HepG2 (cell line): Measurements from ENCODE around the gene MRPL57. TPM values are rescaled to one million over a fixed set of nuclear protein-coding genes. Genes with fewer than 3 reads are reported as not detected.

ENCODE experiments used
- CAMTA2 ChIP-seq: sonication (generic); formaldehyde crosslinking; IDR thresholded peaks from 2 replicates; pipeline ENCODE4 v1.4.0; 2020; ENCODE audit warnings: mild to moderate bottlenecking, missing genetic modification reagents, borderline replicate concordance
- CC2D1A ChIP-seq: sonication (generic); formaldehyde crosslinking; IDR thresholded peaks from 2 replicates; pipeline ENCODE4 v1.8.1; 2023; ENCODE audit warnings: mild to moderate bottlenecking, missing genetic modification reagents
- CCAR2 ChIP-seq: fragments of 200-400 bp; formaldehyde crosslinking; optimal IDR thresholded peaks from 2 replicates; pipeline ENCODE3; 2018; ENCODE audit warnings: low read depth, mild to moderate bottlenecking, low read length, moderate library complexity
- FOXK2 ChIP-seq: fragments of 450-650 bp; IDR thresholded peaks from 2 replicates; pipeline ENCODE4 v1.6.1; 2016
- GATAD1 ChIP-seq: IDR thresholded peaks from 2 replicates; pipeline ENCODE4 v1.6.1; 2016; ENCODE audit warnings: missing genetic modification reagents, missing compliant biosample characterization
- HINFP ChIP-seq: sonication (generic); formaldehyde crosslinking; IDR thresholded peaks from 2 replicates; pipeline ENCODE4 v1.4.0; 2020; ENCODE audit warnings: low read depth, mild to moderate bottlenecking, missing genetic modification reagents
- HMGA1 ChIP-seq: sonication (generic); formaldehyde crosslinking; conservative IDR thresholded peaks from 2 replicates; pipeline ENCODE4 v1.4.0; 2020; ENCODE audit warnings: missing genetic modification reagents
- POGZ ChIP-seq: sonication (generic); formaldehyde crosslinking; IDR thresholded peaks from 2 replicates; pipeline ENCODE4 v1.4.0; 2020; ENCODE audit warnings: mild to moderate bottlenecking, missing genetic modification reagents
- PREB ChIP-seq: sonication (generic); formaldehyde crosslinking; IDR thresholded peaks from 2 replicates; pipeline ENCODE4 v1.4.0; 2020; ENCODE audit warnings: missing genetic modification reagents
- TBL1XR1 ChIP-seq: fragments of 150-350 bp; IDR thresholded peaks from 2 replicates; pipeline ENCODE4 v1.6.1; 2014; ENCODE audit warnings: borderline replicate concordance, low read length; ENCODE audit not compliant: partially characterized antibody
- THAP7 ChIP-seq: sonication (generic); formaldehyde crosslinking; IDR thresholded peaks from 2 replicates; pipeline ENCODE4 v1.8.1; 2023; ENCODE audit warnings: mild to moderate bottlenecking, missing genetic modification reagents
- ZNF318 ChIP-seq: sonication (generic); formaldehyde crosslinking; IDR thresholded peaks from 2 replicates; pipeline ENCODE4 v1.4.0; 2020; ENCODE audit warnings: mild to moderate bottlenecking, missing genetic modification reagents
- ZNF414 ChIP-seq: sonication (generic); formaldehyde crosslinking; IDR thresholded peaks from 2 replicates; pipeline ENCODE4 v1.5.0; 2020; ENCODE audit warnings: missing genetic modification reagents
- ZNF570 ChIP-seq: sonication (generic); formaldehyde crosslinking; IDR thresholded peaks from 2 replicates; pipeline ENCODE4 v1.4.0; 2020; ENCODE audit warnings: mild to moderate bottlenecking, missing genetic modification reagents, borderline replicate concordance
- ZNF773 ChIP-seq: sonication (generic); formaldehyde crosslinking; IDR thresholded peaks from 2 replicates; pipeline ENCODE4 v1.4.0; 2020; ENCODE audit warnings: missing genetic modification reagents, borderline replicate concordance
- ZSCAN31 ChIP-seq: sonication (generic); formaldehyde crosslinking; IDR thresholded peaks from 2 replicates; pipeline ENCODE4 v1.5.0; 2020; ENCODE audit warnings: low read depth, mild to moderate bottlenecking, missing genetic modification reagents
- polyA plus RNA-seq, 8 experiments: library from polyadenylated mRNA; depleted of rRNA in 3 of 8; stranded (reverse) in 7 of 8; unstranded in 1 of 8; fragments of >200 nt; fragmentation: Illumina TruSeq in 4 of 8; extraction: Trizol in 4 of 8; gene quantifications; 2 replicates each; pipeline versions ENCODE4 v1.2.1 to v1.2.3, GENCODE V29; 2011 to 2016; ENCODE audit warnings: low read depth in 4 of 8, missing spikeins in 1 of 8, mixed read lengths in 1 of 8; ENCODE audit not compliant: insufficient read depth in 1 of 8
- total RNA-seq, 5 experiments: library from RNA; depleted of rRNA; stranded (reverse); fragments of >200 nt; fragmentation: Illumina TruSeq; extraction: Trizol; gene quantifications; 2 replicates each; pipeline ENCODE4 v1.2.3, GENCODE V29; 2016; ENCODE audit warnings: low read depth in 1 of 5

MRPL57 gene
- total and polyA plus RNA-seq, 2 of the 13 experiments (the other 11 are each of a cell fraction or from before 2014, with no cell fraction given) = 19.5 to 35.2 TPM

GRCh38 chr13:21176215-21176981, at the start of gene MRPL57, which contains the start of gene SKA3 (continued):
- no peak; the same call in 1 of the 2 replicates for TF ChIP-seq HINFP (CRISPR knock-in tag)
- no peak for TF ChIP-seq FOXK2
- TF ChIP-seq ZNF318 = no peak
- 0 out of 2 replicates have a peak, but pooled peaks have one; percentile 56 for TF ChIP-seq THAP7
- TF ChIP-seq ZNF570 (CRISPR knock-in tag) = 0 out of 2 replicates have a peak, but pooled peaks have one; percentile 60
- TF ChIP-seq CCAR2 = no peak
- peak; percentile 61 for TF ChIP-seq ZSCAN31 (CRISPR knock-in tag)
- peak; percentile 92; the same call in 1 of the 2 replicates for TF ChIP-seq ZNF773 (CRISPR knock-in tag)
- peak; percentile 80; the same call in 1 of the 2 replicates for TF ChIP-seq CC2D1A (CRISPR knock-in tag)
- peak; percentile 96 for TF ChIP-seq POGZ (CRISPR knock-in tag)
- TF ChIP-seq PREB (CRISPR knock-in tag) = no peak
- TF ChIP-seq HMGA1 (CRISPR knock-in tag) = no peak
- no peak for TF ChIP-seq CAMTA2 (CRISPR knock-in tag)
- no peak; the same call in none of the 2 replicates for TF ChIP-seq ZNF414 (CRISPR knock-in tag)
- TF ChIP-seq GATAD1 (CRISPR knock-in tag) = peak; percentile 97
- TF ChIP-seq TBL1XR1 = peak; percentile 59
